Endothelial cell (in vitro differentiated cells): ENCODE results near the gene PHKA2. TPM values are rescaled to one million over a fixed set of nuclear protein-coding genes. Genes with fewer than 3 reads are reported as not detected.

Source experiments
- DNase-seq: peaks from one replicate; pipeline ENCODE4 v3.0.0; 2021; ENCODE audit warnings: low spot score
- H3K27ac Mint-ChIP-seq: one replicate; pipeline ENCODE4 v1.8.0; 2021; ENCODE audit warnings: mixed read lengths, inconsistent platforms; ENCODE audit not compliant: unreplicated experiment
- H3K27me3 Mint-ChIP-seq: one replicate; pipeline ENCODE4 v1.8.0; 2021; ENCODE audit warnings: mild to moderate bottlenecking, moderate library complexity, mixed read lengths, inconsistent platforms; ENCODE audit not compliant: unreplicated experiment
- H3K36me3 Mint-ChIP-seq: one replicate; pipeline ENCODE4 v1.8.0; 2021; ENCODE audit warnings: mild to moderate bottlenecking, low read depth, mixed read lengths, inconsistent platforms; ENCODE audit not compliant: unreplicated experiment
- H3K4me1 Mint-ChIP-seq: one replicate; pipeline ENCODE4 v1.8.0; 2021; ENCODE audit warnings: mild to moderate bottlenecking, mixed read lengths, inconsistent platforms; ENCODE audit not compliant: unreplicated experiment
- H3K4me3 Mint-ChIP-seq: one replicate; pipeline ENCODE4 v1.8.0; 2021; ENCODE audit warnings: mild to moderate bottlenecking, mixed read lengths, inconsistent platforms; ENCODE audit not compliant: unreplicated experiment
- H3K9me3 Mint-ChIP-seq: one replicate; pipeline ENCODE4 v1.8.0; 2021; ENCODE audit warnings: mixed read lengths, inconsistent platforms; ENCODE audit not compliant: unreplicated experiment
- CTCF ChIP-seq: fragments of 200-600 bp; sonication (generic); IDR thresholded peaks from one replicate; pipeline ENCODE4 v1.5.0; 2021; ENCODE audit warnings: antibody characterized with exemption; ENCODE audit not compliant: unreplicated experiment
- total RNA-seq: library from RNA; stranded (reverse); fragmentation: NEBNext Ultra II Directional; extraction: Animal tissue kit (Norgen Biotek cat#: 25700); gene quantifications from one replicate; pipeline ENCODE4 v1.2.1, GENCODE V29; 2021; ENCODE audit not compliant: unreplicated experiment

Gene PHKA2
- total RNA-seq, 1 donor from 2014 or later, result 19.7 TPM

GRCh38 chrX:18899796-18900380, 84.0 kb downstream of the PHKA2 start:
- TF ChIP-seq CTCF, result no peak
- H3K36me3 Mint-ChIP-seq, result no peaks in the 10 kb centered on the region
- DNase-seq, result peak; percentile 28
- no peaks in the 10 kb centered on the region for H3K4me1 Mint-ChIP-seq
- H3K4me3 Mint-ChIP-seq, result no peak overlapping the region
- H3K27ac Mint-ChIP-seq, result no peak overlapping the region
- H3K27me3 Mint-ChIP-seq, result no peaks in the 10 kb centered on the region
- no peaks in the 10 kb centered on the region for H3K9me3 Mint-ChIP-seq

- Mint-ChIP-seq H3K4me3 (no peak overlapping the region), H3K36me3 (no peaks in the 10 kb centered on the region), H3K27ac (no peak overlapping the region), H3K27me3 (no peaks in the 10 kb centered on the region), H3K9me3 (no peaks in the 10 kb centered on the region), H3K4me1 (no peaks in the 10 kb centered on the region)
- DNase-seq, result no peak
- no peak for TF ChIP-seq CTCF
Measured at GRCh38 chrX:18898492-18898891, 85.4 kb downstream of the PHKA2 start.

- no peak overlapping the region for H3K4me3 Mint-ChIP-seq
- no peak overlapping the region for H3K27ac Mint-ChIP-seq
- no peak for DNase-seq
- no peaks in the 10 kb centered on the region for H3K4me1 Mint-ChIP-seq
- H3K9me3 Mint-ChIP-seq, result no peaks in the 10 kb centered on the region
- no peaks in the 10 kb centered on the region for H3K27me3 Mint-ChIP-seq
- TF ChIP-seq CTCF, result no peak
- H3K36me3 Mint-ChIP-seq, result no peaks in the 10 kb centered on the region
Measured at GRCh38 chrX:18898091-18898490, 85.8 kb downstream of the PHKA2 start.

GRCh38 chrX:18897611-18898010, 86.3 kb downstream of the PHKA2 start:
- no peaks in the 10 kb centered on the region for H3K9me3 Mint-ChIP-seq
- H3K27me3 Mint-ChIP-seq, result no peaks in the 10 kb centered on the region
- no peak overlapping the region for H3K4me3 Mint-ChIP-seq
- no peak overlapping the region for H3K27ac Mint-ChIP-seq
- no peak for TF ChIP-seq CTCF
- no peaks in the 10 kb centered on the region for H3K36me3 Mint-ChIP-seq
- DNase-seq, result no peak
- no peaks in the 10 kb centered on the region for H3K4me1 Mint-ChIP-seq

- H3K4me1 Mint-ChIP-seq, result no peaks in the 10 kb centered on the region
- no peaks in the 10 kb centered on the region for H3K36me3 Mint-ChIP-seq
- DNase-seq, result no peak
- TF ChIP-seq CTCF, result no peak
- H3K27ac Mint-ChIP-seq, result no peak overlapping the region
- H3K27me3 Mint-ChIP-seq, result no peaks in the 10 kb centered on the region
- no peaks in the 10 kb centered on the region for H3K9me3 Mint-ChIP-seq
- H3K4me3 Mint-ChIP-seq, result no peak overlapping the region
Measured at GRCh38 chrX:18896680-18897544, 87.0 kb downstream of the PHKA2 start.
